Right renal cortex interstitium (tissue), 3 donors: ENCODE results near the gene HIC1. TPM values are rescaled to one million over a fixed set of nuclear protein-coding genes. Genes with fewer than 3 reads are reported as not detected.

Experiments used
- DNase-seq, 3 donors: peaks; one replicate each; pipeline ENCODE4 v3.0.0-alpha.2; 2013; ENCODE audit warnings: low read depth in 3 of 3, low spot score in 2 of 3
- polyA plus RNA-seq, 3 donors: library from polyadenylated mRNA; unstranded; fragments of 120-200 nt; gene quantifications; one replicate each; pipeline ENCODE4 v1.2.1, GENCODE V29; 2013; ENCODE audit not compliant: insufficient read length in 3 of 3

The HIC1 gene
- polyA plus RNA-seq, 3 donors, result 13.5 to 14.2 (median 14.0) TPM

GRCh38 chr17:2071455-2072281, 16.8 kb downstream of the HIC1 start:
- DNase-seq, result no peak

- no peak for DNase-seq
Measured at GRCh38 chr17:2074919-2075318, 20.0 kb downstream of the HIC1 start.

- DNase-seq, result no peak
Measured at GRCh38 chr17:2075336-2076086, 20.6 kb downstream of the HIC1 start.

- no peak for DNase-seq
Measured at GRCh38 chr17:2076087-2076984, 21.4 kb downstream of the HIC1 start.

- DNase-seq, result no peak
Measured at GRCh38 chr17:2077040-2077439, 22.1 kb downstream of the HIC1 start.

GRCh38 chr17:2081564-2081963, 26.7 kb downstream of the HIC1 start:
- no peak for DNase-seq

GRCh38 chr17:2082003-2082781, 27.3 kb downstream of the HIC1 start:
- no peak for DNase-seq

GRCh38 chr17:2083613-2084035, 28.7 kb downstream of the HIC1 start:
- DNase-seq, result no peak

- no peak for DNase-seq
Measured at GRCh38 chr17:2084036-2084765, 29.3 kb downstream of the HIC1 start.

GRCh38 chr17:2084766-2085647, 30.1 kb downstream of the HIC1 start:
- no peak for DNase-seq

- no peak for DNase-seq
Measured at GRCh38 chr17:2085648-2085949, 30.7 kb downstream of the HIC1 start.

- no peak for DNase-seq
Measured at GRCh38 chr17:2086306-2086705, 31.4 kb downstream of the HIC1 start.

GRCh38 chr17:2087597-2088211, 32.8 kb downstream of the HIC1 start:
- DNase-seq, result no peak

- no peak for DNase-seq
Measured at GRCh38 chr17:2089021-2089422, 34.1 kb downstream of the HIC1 start.

- DNase-seq, result no peak
Measured at GRCh38 chr17:2090210-2090641, 35.3 kb downstream of the HIC1 start.

- DNase-seq, result no peak
Measured at GRCh38 chr17:2090804-2091534, 36.1 kb downstream of the HIC1 start.

GRCh38 chr17:2092253-2092652, 37.4 kb downstream of the HIC1 start:
- no peak for DNase-seq

- DNase-seq, result no peak
Measured at GRCh38 chr17:2093349-2093748, 38.4 kb downstream of the HIC1 start.
